ENCODE data around the gene ZNF594.

GRCh38 chr17:5226940-5227878, 35.5 kb upstream of the ZNF594 start:
- TF ChIP-seq CTCF (IDR thresholded peaks at IDR 0.05), result no peak
- no peak for TF ChIP-seq POLR2A (IDR thresholded peaks at IDR 0.05)

Data from lower leg skin (tissue), 3 donors.